ENCODE measurements around the gene ROBO2.

The ROBO2 gene

DNA sequence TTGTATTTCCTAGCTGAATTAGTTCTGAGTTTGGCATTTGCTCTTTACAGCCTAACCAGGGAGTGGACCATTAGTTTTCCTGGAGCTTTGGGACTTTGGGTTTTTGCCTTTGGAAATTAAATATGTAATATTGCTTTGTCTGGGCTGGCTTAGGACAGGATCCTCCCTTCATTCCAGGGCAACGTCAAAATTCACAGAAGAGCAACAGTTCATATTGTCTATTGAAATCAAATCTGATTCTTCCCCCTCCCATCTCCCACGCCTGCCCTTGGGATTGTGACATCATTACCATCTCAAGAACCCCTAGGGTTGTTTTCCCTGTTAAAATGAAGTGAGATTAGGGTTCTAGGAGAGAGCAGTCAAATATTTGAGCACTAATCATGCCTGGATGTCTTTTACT lies 194.1 kb downstream of the ROBO2 start:
- Histone ChIP-seq H3K4me3 (replicated peaks; ENCODE audit: low read depth, low read length) (no peak overlapping the region), H3K36me3 (ENCODE audit: control insufficient read depth, insufficient read depth, low read length) (no peaks in the 10 kb centered on the region), H3K27me3 (replicated peaks; ENCODE audit: control insufficient read depth, insufficient read depth, low read length) (no peaks in the 10 kb centered on the region)
- no peak for DNase-seq (ENCODE audit: extremely low read depth, insufficient read length)
- TF ChIP-seq, protein P1, sequence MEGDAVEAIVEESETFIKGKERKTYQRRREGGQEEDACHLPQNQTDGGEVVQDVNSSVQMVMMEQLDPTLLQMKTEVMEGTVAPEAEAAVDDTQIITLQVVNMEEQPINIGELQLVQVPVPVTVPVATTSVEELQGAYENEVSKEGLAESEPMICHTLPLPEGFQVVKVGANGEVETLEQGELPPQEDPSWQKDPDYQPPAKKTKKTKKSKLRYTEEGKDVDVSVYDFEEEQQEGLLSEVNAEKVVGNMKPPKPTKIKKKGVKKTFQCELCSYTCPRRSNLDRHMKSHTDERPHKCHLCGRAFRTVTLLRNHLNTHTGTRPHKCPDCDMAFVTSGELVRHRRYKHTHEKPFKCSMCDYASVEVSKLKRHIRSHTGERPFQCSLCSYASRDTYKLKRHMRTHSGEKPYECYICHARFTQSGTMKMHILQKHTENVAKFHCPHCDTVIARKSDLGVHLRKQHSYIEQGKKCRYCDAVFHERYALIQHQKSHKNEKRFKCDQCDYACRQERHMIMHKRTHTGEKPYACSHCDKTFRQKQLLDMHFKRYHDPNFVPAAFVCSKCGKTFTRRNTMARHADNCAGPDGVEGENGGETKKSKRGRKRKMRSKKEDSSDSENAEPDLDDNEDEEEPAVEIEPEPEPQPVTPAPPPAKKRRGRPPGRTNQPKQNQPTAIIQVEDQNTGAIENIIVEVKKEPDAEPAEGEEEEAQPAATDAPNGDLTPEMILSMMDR (IDR thresholded peaks at IDR 0.05; ENCODE audit: insufficient read depth, low read length, poor library complexity, severe bottlenecking), result no peak

DNA sequence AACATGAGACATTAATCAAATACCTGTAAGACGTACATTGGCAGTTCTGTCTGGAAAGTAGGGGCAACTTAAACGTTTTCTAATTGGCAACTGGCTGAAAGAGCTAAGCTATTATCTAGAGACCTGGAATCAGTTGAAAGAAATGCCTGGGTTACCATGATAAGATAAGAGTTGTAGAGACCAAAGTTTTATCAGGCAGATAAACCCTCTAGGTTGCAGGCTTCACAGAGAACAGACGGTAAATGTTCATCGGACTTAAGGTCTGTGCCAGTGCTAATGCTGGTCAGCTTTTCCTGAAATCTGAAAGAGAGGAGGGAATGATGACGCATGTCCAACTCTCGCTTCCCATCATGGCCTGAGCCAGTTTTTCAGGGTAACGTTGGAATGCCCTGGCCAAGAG lies 196.2 kb downstream of the ROBO2 start:
- DNase-seq (ENCODE audit: extremely low read depth, insufficient read length), result no peak
- Histone ChIP-seq H3K27me3 (replicated peaks; ENCODE audit: control insufficient read depth, insufficient read depth, low read length) (no peaks in the 10 kb centered on the region), H3K4me3 (replicated peaks; ENCODE audit: low read depth, low read length) (no peak overlapping the region), H3K36me3 (ENCODE audit: control insufficient read depth, insufficient read depth, low read length) (no peaks in the 10 kb centered on the region)
- TF ChIP-seq, protein P1 (IDR thresholded peaks at IDR 0.05; ENCODE audit: insufficient read depth, low read length, poor library complexity, severe bottlenecking), result no peak

DNA sequence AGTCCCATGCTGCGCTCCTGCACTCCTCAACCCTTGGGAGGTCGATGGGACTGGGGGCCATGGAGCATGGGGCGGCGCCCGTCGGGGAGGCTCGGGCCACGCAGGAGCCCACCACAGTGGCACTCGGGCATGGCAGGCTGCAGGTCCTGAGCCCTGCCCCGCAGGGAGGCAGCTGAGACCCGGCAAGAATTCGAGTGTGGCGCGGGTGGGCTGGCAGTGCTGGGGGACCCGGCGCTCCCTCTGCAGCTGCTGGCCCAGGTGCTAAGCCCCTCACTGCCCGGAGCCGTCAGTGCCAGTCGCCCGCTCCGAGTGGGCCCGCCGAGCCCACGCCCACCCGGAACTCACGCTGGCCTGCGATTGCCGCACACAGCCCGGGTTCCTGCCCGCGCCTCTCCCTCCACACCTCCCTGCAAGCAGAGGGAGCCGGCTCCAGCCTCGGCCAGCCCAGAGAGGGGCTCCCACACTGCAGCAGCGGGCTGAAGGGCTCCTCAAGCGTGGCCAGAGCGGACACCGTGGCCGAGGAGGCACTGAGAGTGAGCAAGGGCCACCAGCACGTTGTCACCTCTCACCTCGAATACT lies 200.3 kb downstream of the ROBO2 start:
- no peaks in the 10 kb centered on the region for H3K27me3 ChIP-seq (replicated peaks; ENCODE audit: control insufficient read depth, insufficient read depth, low read length)
- TF ChIP-seq, protein P1 (IDR thresholded peaks at IDR 0.05; ENCODE audit: insufficient read depth, low read length, poor library complexity, severe bottlenecking), result no peak
- DNase-seq (ENCODE audit: extremely low read depth, insufficient read length), result no peak
- no peaks in the 10 kb centered on the region for H3K36me3 ChIP-seq (ENCODE audit: control insufficient read depth, insufficient read depth, low read length)
- H3K4me3 ChIP-seq (replicated peaks; ENCODE audit: low read depth, low read length), result no peak overlapping the region

DNA sequence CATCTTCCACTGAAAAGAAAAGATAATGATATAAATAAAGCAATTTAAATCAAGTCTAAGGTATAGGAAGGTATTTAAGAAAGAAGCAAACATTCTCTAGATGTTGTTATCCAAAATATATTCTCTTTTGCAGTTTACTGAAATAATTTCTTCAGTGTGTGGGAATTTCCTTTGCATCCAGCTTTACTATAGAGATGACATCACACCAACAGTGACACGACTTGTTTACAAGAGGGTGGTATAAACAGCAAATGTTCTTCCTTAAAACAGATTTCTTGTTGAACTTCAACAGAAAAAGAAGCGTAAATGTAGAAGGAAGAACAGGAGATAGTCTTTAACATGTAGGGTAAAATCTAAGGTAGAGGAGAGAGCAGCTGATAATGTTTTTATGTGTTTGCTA lies 202.5 kb downstream of the ROBO2 start:
- Histone ChIP-seq H3K4me3 (replicated peaks; ENCODE audit: low read depth, low read length) (no peak overlapping the region), H3K36me3 (ENCODE audit: control insufficient read depth, insufficient read depth, low read length) (no peaks in the 10 kb centered on the region), H3K27me3 (replicated peaks; ENCODE audit: control insufficient read depth, insufficient read depth, low read length) (no peaks in the 10 kb centered on the region)
- no peak for DNase-seq (ENCODE audit: extremely low read depth, insufficient read length)
- TF ChIP-seq, protein P1 (IDR thresholded peaks at IDR 0.05; ENCODE audit: insufficient read depth, low read length, poor library complexity, severe bottlenecking), result no peak

DNA sequence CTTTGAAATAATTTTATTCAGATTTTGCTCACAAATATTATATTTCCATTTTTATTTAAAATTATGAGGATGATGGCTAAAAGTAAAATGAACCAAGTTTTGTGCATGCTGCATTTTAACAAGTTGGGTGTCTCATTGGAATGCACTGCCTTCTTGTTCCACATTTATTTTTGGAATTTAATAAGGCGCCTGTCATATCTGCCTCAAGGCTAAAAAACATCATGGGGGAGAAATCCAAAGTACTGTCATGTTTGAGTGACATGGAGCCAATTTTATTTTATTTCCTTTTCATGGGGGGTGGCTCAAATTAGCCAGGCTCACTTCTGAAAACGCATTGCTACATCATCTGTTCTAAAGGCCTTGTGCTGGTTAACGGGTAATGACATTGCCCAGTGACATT lies 205.1 kb downstream of the ROBO2 start:
- Histone ChIP-seq H3K4me3 (replicated peaks; ENCODE audit: low read depth, low read length) (no peak overlapping the region), H3K36me3 (ENCODE audit: control insufficient read depth, insufficient read depth, low read length) (no peaks in the 10 kb centered on the region), H3K27me3 (replicated peaks; ENCODE audit: control insufficient read depth, insufficient read depth, low read length) (no peaks in the 10 kb centered on the region)
- DNase-seq (ENCODE audit: extremely low read depth, insufficient read length), result no peak
- TF ChIP-seq, protein P1 (IDR thresholded peaks at IDR 0.05; ENCODE audit: insufficient read depth, low read length, poor library complexity, severe bottlenecking), result no peak

DNA sequence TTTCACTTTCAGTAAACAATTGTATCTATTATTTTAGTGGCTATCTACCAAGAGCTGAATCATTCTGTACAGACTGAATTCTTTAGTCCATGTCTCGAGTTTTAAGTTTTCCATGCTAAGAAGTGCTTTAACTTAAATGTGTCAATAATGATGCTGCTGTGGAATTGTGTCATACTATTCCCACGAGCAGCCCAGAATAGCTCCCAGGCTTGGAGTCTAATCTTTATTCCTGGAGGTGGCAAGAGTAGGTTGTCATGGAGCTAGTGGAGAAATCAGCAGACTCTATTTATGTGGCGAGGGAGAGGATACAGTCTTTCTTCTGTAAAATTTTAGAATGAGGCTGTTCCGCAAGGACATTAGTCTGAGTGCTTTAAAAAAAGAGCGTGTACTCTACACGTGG lies 207.2 kb downstream of the ROBO2 start:
- Histone ChIP-seq H3K36me3 (ENCODE audit: control insufficient read depth, insufficient read depth, low read length) (no peaks in the 10 kb centered on the region), H3K27me3 (replicated peaks; ENCODE audit: control insufficient read depth, insufficient read depth, low read length) (no peaks in the 10 kb centered on the region), H3K4me3 (replicated peaks; ENCODE audit: low read depth, low read length) (no peak overlapping the region)
- TF ChIP-seq, protein P1 (IDR thresholded peaks at IDR 0.05; ENCODE audit: insufficient read depth, low read length, poor library complexity, severe bottlenecking), result no peak
- DNase-seq (ENCODE audit: extremely low read depth, insufficient read length), result no peak
